Measurements from ENCODE around the gene ZNF407. TPM values are rescaled to one million over a fixed set of nuclear protein-coding genes. Genes with fewer than 3 reads are reported as not detected.
"Not testable (repeated sequence)": the region's sequence is repeated elsewhere in the genome, so short reads cannot be mapped to it uniquely, and the experiment has no call there.

The ZNF407 gene
- total RNA-seq, 2 experiments from 2014 or later: 12.3 to 12.6 TPM

- POLR2A ChIA-PET, CTCF ChIA-PET: not testable (repeated sequence)
Measured at GRCh38 chr18:75104029-75104428, 506.4 kb downstream of the ZNF407 start.

GRCh38 chr18:75104483-75104882 is 506.8 kb downstream of the ZNF407 start:
- ChIA-PET POLR2A (no interaction called here), CTCF (no interaction called here)

- POLR2A ChIA-PET: no interaction called here
- CTCF ChIA-PET: no interaction called here
Measured at GRCh38 chr18:75105551-75106254, 508.0 kb downstream of the ZNF407 start.

GRCh38 chr18:75106746-75107145 is 509.1 kb downstream of the ZNF407 start:
- ChIA-PET POLR2A (no interaction called here), CTCF (no interaction called here)

GRCh38 chr18:75107196-75107930 is 509.7 kb downstream of the ZNF407 start:
- CTCF ChIA-PET: no interaction called here
- POLR2A ChIA-PET: no interaction called here

GRCh38 chr18:75107931-75108276 is 510.2 kb downstream of the ZNF407 start:
- POLR2A ChIA-PET: no interaction called here
- CTCF ChIA-PET: no interaction called here

GRCh38 chr18:75108579-75109318 is 511.1 kb downstream of the ZNF407 start:
- ChIA-PET CTCF (no interaction called here), POLR2A (no interaction called here)

- ChIA-PET POLR2A (no interaction called here), CTCF (no interaction called here)
Measured at GRCh38 chr18:75109319-75109691, 511.6 kb downstream of the ZNF407 start.

- CTCF ChIA-PET: no interaction called here
- POLR2A ChIA-PET: no interaction called here
Measured at GRCh38 chr18:75109819-75110218, 512.1 kb downstream of the ZNF407 start.

GRCh38 chr18:75110311-75110710 is 512.6 kb downstream of the ZNF407 start:
- POLR2A ChIA-PET: no interaction called here
- CTCF ChIA-PET: no interaction called here

GRCh38 chr18:75110846-75111415 is 513.3 kb downstream of the ZNF407 start:
- ChIA-PET CTCF (no interaction called here), POLR2A (no interaction called here)

GRCh38 chr18:75111760-75112159 is 514.1 kb downstream of the ZNF407 start:
- ChIA-PET POLR2A (no interaction called here), CTCF (no interaction called here)

- CTCF ChIA-PET: no interaction called here
Measured at GRCh38 chr18:75112186-75113096, 514.8 kb downstream of the ZNF407 start.

GRCh38 chr18:75113455-75113854 is 515.8 kb downstream of the ZNF407 start:
- POLR2A ChIA-PET: no interaction called here

More at GRCh38 chr18:75112186-75113096, 514.8 kb downstream of the ZNF407 start:
- POLR2A ChIA-PET: no interaction called here

GRCh38 chr18:75114231-75114764 is 516.6 kb downstream of the ZNF407 start:
- ChIA-PET POLR2A (no interaction called here), CTCF (no interaction called here)

More at GRCh38 chr18:75113455-75113854, 515.8 kb downstream of the ZNF407 start:
- CTCF ChIA-PET: no interaction called here

Other genes starting within 250 kb of the ZNF407 start
- not detected for gene DIPK1C, start 140.6 kb upstream of the ZNF407 start, total RNA-seq
- gene CNDP2, start 101.5 kb upstream of the ZNF407 start, total RNA-seq: 100 to 1,000 TPM; 203 to 213 TPM
- gene CNDP1, start 63.4 kb upstream of the ZNF407 start, total RNA-seq: not detected

All from activated CD8-positive, alpha-beta memory T cell treated with anti-CD3 and anti-CD28 coated beads for 36 hours (primary cell).